Small intestine (tissue), 7 donors: Measurements from ENCODE around the gene MEIS2. TPM values are rescaled to one million over a fixed set of nuclear protein-coding genes. Genes with fewer than 3 reads are reported as not detected.

ENCODE experiments used
- DNase-seq, 2 donors: peaks; one replicate each; pipeline versions ENCODE4 v3.0.0 to v3.0.0-alpha.2; 2013
- FAIRE-seq: peaks from 2 replicates; lab custom pipeline; 2012; peaks lifted over from hg19 to GRCh38; lab: Jason Lieb, UNC
- H3K27ac ChIP-seq, 3 donors: one replicate each; pipeline ENCODE4 v1.5.1; 2013; ENCODE audit warnings: low read length in 2 of 3, mild to moderate bottlenecking in 2 of 3, control low read depth in 1 of 3, inconsistent platforms in 1 of 3, low read depth in 1 of 3, moderate library complexity in 1 of 3
- H3K27me3 ChIP-seq, 3 donors: one replicate each; pipeline ENCODE4 v1.6.1; 2013; ENCODE audit warnings: low read length in 3 of 3, inconsistent platforms in 1 of 3; ENCODE audit not compliant: control insufficient read depth in 3 of 3, insufficient read depth in 3 of 3
- H3K36me3 ChIP-seq, 3 donors: one replicate each; pipeline ENCODE4 v1.6.1; 2013; ENCODE audit warnings: low read length in 3 of 3, inconsistent platforms in 1 of 3, low read depth in 1 of 3, mild to moderate bottlenecking in 1 of 3, moderate library complexity in 1 of 3; ENCODE audit not compliant: control insufficient read depth in 3 of 3, insufficient read depth in 2 of 3
- H3K4me1 ChIP-seq, 3 donors: one replicate each; pipeline ENCODE4 v1.6.1; 2013; ENCODE audit warnings: low read length in 2 of 3, inconsistent platforms in 1 of 3, low read depth in 1 of 3, mild to moderate bottlenecking in 1 of 3, moderate library complexity in 1 of 3; ENCODE audit not compliant: control insufficient read depth in 3 of 3, insufficient read depth in 2 of 3
- H3K4me3 ChIP-seq, 3 donors: one replicate each; pipeline ENCODE4 v1.5.1; 2013; ENCODE audit warnings: low read length in 3 of 3, control low read depth in 1 of 3, inconsistent platforms in 1 of 3, low read depth in 1 of 3, mild to moderate bottlenecking in 1 of 3, moderate library complexity in 1 of 3
- H3K9me3 ChIP-seq, 2 donors: one replicate each; pipeline ENCODE4 v1.6.1; 2013; ENCODE audit warnings: low read depth in 1 of 2, low read length in 1 of 2; ENCODE audit not compliant: control insufficient read depth in 2 of 2, insufficient read depth in 1 of 2
- WGBS, 3 donors: extraction: QIAGEN DNeasy Blood & Tissue Kit; methylation state at CpG; one replicate each; pipeline ENCODE4 v1.1.7; 2013; 5-methylcytosine and 5-hydroxymethylcytosine counted together
- polyA plus RNA-seq, 4 donors: library from polyadenylated mRNA; stranded (reverse) in 3 of 4; unstranded in 1 of 4; fragments of 200-250 nt in 3 of 4; fragments of 120-200 nt in 1 of 4; gene quantifications; one replicate each; pipeline versions ENCODE4 v1.2.1 to v1.2.3, GENCODE V29; 2013
- donor health status: healthy with polysubstance abuse.
- donor health status: control.
- donor health status: control.
- donor health status: Bipolar disorder and iron deficiency.
- donor health status: healthy.

MEIS2 gene
- polyA plus RNA-seq, 4 donors, result 5.4 to 13.2 (median 10.2) TPM

GRCh38 chr15:37109872-37110572, 9.7 kb upstream of the MEIS2 start:
- FAIRE-seq (no peak), DNase-seq (peak in 1 of 2 donors; percentile 54)
- Histone ChIP-seq H3K27ac (peak overlapping the region in 2 of 3 donors; percentile 41 to 42), H3K4me3 (peak overlapping the region in 2 of 3 donors; percentile 35 to 62), H3K27me3 (peaks cover 0 to 75% (median 20%) of the 10 kb centered on the region in 3 donors), H3K36me3 (no peaks in the 10 kb centered on the region), H3K4me1 (peaks cover 0 to 14% (median 1%) of the 10 kb centered on the region in 3 donors), H3K9me3 (no peaks in the 10 kb centered on the region)
- 7 to 23% (median 16%) methylated on average over 27 of the region's 27 CpGs for WGBS, 3 donors

- 14 to 42% (median 27%) methylated on average over 18 of the region's 18 CpGs for WGBS, 3 donors
- H3K4me3 ChIP-seq, result peak overlapping the region in 2 of 3 donors; percentile 6 to 62
- H3K4me1 ChIP-seq, result peaks cover 0 to 14% (median 1%) of the 10 kb centered on the region in 3 donors
- no peaks in the 10 kb centered on the region for H3K36me3 ChIP-seq
- DNase-seq (peak in 1 of 2 donors; percentile 32), FAIRE-seq (no peak)
- peak overlapping the region in 1 of 3 donors; percentile 41 for H3K27ac ChIP-seq
- H3K27me3 ChIP-seq, result peaks cover 0 to 81% (median 20%) of the 10 kb centered on the region in 3 donors
- H3K9me3 ChIP-seq, result no peaks in the 10 kb centered on the region
These were observed 9.0 kb upstream of the MEIS2 start for GRCh38 chr15:37109168-37109871.

- DNase-seq (no peak), FAIRE-seq (no peak)
- no peaks in the 10 kb centered on the region for H3K36me3 ChIP-seq
- WGBS, 3 donors, result 61 to 78% (median 68%) methylated on average over 15 of the region's 15 CpGs
- H3K9me3 ChIP-seq, result no peaks in the 10 kb centered on the region
- H3K4me1 ChIP-seq, result peaks cover 0 to 14% (median 1%) of the 10 kb centered on the region in 3 donors
- H3K27ac ChIP-seq, result peak overlapping the region in 1 of 3 donors; percentile 4
- no peak overlapping the region for H3K4me3 ChIP-seq
- H3K27me3 ChIP-seq, result peaks cover 0 to 85% (median 22%) of the 10 kb centered on the region in 3 donors
These were observed 8.2 kb upstream of the MEIS2 start for GRCh38 chr15:37108381-37109167.

- FAIRE-seq, result no peak
- H3K27ac ChIP-seq, result peak overlapping the region in 1 of 3 donors; percentile 50
- 50 to 65% (median 52%) methylated on average over 10 of the region's 10 CpGs for WGBS, 3 donors
- H3K9me3 ChIP-seq, result no peaks in the 10 kb centered on the region
- no peak for DNase-seq
- H3K4me1 ChIP-seq, result peaks cover 0 to 14% (median 1%) of the 10 kb centered on the region in 3 donors
- H3K4me3 ChIP-seq, result peak overlapping the region in 1 of 3 donors; percentile 4
- peaks cover 0 to 85% (median 22%) of the 10 kb centered on the region in 3 donors for H3K27me3 ChIP-seq
- H3K36me3 ChIP-seq, result no peaks in the 10 kb centered on the region
These were observed 7.5 kb upstream of the MEIS2 start for GRCh38 chr15:37107744-37108380.

GRCh38 chr15:37107071-37107743, 6.9 kb upstream of the MEIS2 start:
- peaks cover 0 to 16% (median 1%) of the 10 kb centered on the region in 3 donors for H3K4me1 ChIP-seq
- peak overlapping the region in 1 of 3 donors; percentile 4 for H3K4me3 ChIP-seq
- no peaks in the 10 kb centered on the region for H3K36me3 ChIP-seq
- peak overlapping the region in 1 of 3 donors; percentile 66 for H3K27ac ChIP-seq
- 33 to 42% (median 41%) methylated on average over 24 to 25 of the region's 25 CpGs for WGBS, 3 donors
- no peak for DNase-seq
- H3K9me3 ChIP-seq, result no peaks in the 10 kb centered on the region
- peaks cover 0 to 85% (median 25%) of the 10 kb centered on the region in 3 donors for H3K27me3 ChIP-seq
- no peak for FAIRE-seq

GRCh38 chr15:37106490-37107001, 6.2 kb upstream of the MEIS2 start:
- Histone ChIP-seq H3K4me3 (peak overlapping the region in 1 of 3 donors; percentile 27), H3K27me3 (peaks cover 0 to 84% (median 25%) of the 10 kb centered on the region in 3 donors), H3K27ac (peak overlapping the region in 1 of 3 donors; percentile 66), H3K36me3 (no peaks in the 10 kb centered on the region), H3K9me3 (no peaks in the 10 kb centered on the region), H3K4me1 (peaks cover 0 to 16% (median 1%) of the 10 kb centered on the region in 3 donors)
- DNase-seq (peak; percentile 41 to 54), FAIRE-seq (no peak)
- 5 to 16% (median 9%) methylated on average over 23 of the region's 23 CpGs for WGBS, 3 donors

GRCh38 chr15:37105889-37106288, 5.5 kb upstream of the MEIS2 start:
- FAIRE-seq, result no peak
- WGBS, 3 donors, result 63 to 72% (median 67%) methylated on average over 5 of the region's 5 CpGs
- peaks cover 0 to 84% (median 24%) of the 10 kb centered on the region in 3 donors for H3K27me3 ChIP-seq
- no peaks in the 10 kb centered on the region for H3K36me3 ChIP-seq
- H3K27ac ChIP-seq, result peak overlapping the region in 1 of 3 donors; percentile 29
- H3K4me3 ChIP-seq, result no peak overlapping the region
- H3K4me1 ChIP-seq, result peaks cover 0 to 16% (median 0%) of the 10 kb centered on the region in 3 donors
- no peaks in the 10 kb centered on the region for H3K9me3 ChIP-seq
- DNase-seq, result peak in 1 of 2 donors; percentile 18
